Cardiac muscle cell (in vitro differentiated cells and primary cell): ENCODE results near the gene B4GALNT3. TPM values are rescaled to one million over a fixed set of nuclear protein-coding genes. Genes with fewer than 3 reads are reported as not detected.

Experiments used
- DNase-seq, 2 donors: peaks; one replicate each; pipeline versions ENCODE4 v3.0.0 to v3.0.0-alpha.2; 2010 to 2017; ENCODE audit warnings: low read depth in 1 of 2, low spot score in 1 of 2
- H3K27ac ChIP-seq: fragments of 200-600 bp; sonication (generic); 2 replicates; pipeline ENCODE4 v1.5.1; 2016
- H3K27me3 ChIP-seq: fragments of 200-600 bp; sonication (generic); 2 replicates; pipeline ENCODE4 v1.6.0; 2016; ENCODE audit warnings: control low read depth
- H3K36me3 ChIP-seq: fragments of 200-600 bp; sonication (generic); 2 replicates; pipeline ENCODE4 v1.5.1; 2016; ENCODE audit warnings: control low read depth
- H3K4me1 ChIP-seq: fragments of 200-600 bp; sonication (generic); 2 replicates; pipeline ENCODE4 v1.8.1; 2017; ENCODE audit warnings: low read depth, mild to moderate bottlenecking, mixed run types
- H3K4me3 ChIP-seq: fragments of 200-600 bp; sonication (generic); 2 replicates; pipeline ENCODE4 v1.5.1; 2016; ENCODE audit warnings: mild to moderate bottlenecking
- H3K9me3 ChIP-seq: fragments of 200-600 bp; sonication (generic); 2 replicates; pipeline ENCODE4 v1.5.1; 2017; ENCODE audit warnings: low read depth, mild to moderate bottlenecking, control low read depth
- CTCF ChIP-seq: IDR thresholded peaks from 2 replicates; pipeline ENCODE4 v1.5.1; 2012; ENCODE audit warnings: low read depth, mild to moderate bottlenecking, low read length
- polyA plus RNA-seq: library from polyadenylated mRNA; unstranded; fragments of >200 nt; fragmentation: Nextera tagmentation; extraction: Ambion mirVana; gene quantifications from 2 replicates; pipeline ENCODE4 v1.2.1, GENCODE V29; 2016
- total RNA-seq: library from RNA; depleted of rRNA; stranded (reverse); fragments of >200 nt; gene quantifications from 2 replicates; pipeline ENCODE4 v1.2.3, GENCODE V29; 2016

Gene B4GALNT3
- total and polyA plus RNA-seq, 2 experiments from 2014 or later: 23.7 to 38.6 TPM

- H3K27ac ChIP-seq: no peak overlapping the region
- no peaks in the 10 kb centered on the region for H3K9me3 ChIP-seq
- DNase-seq: no peak
- no peaks in the 10 kb centered on the region for H3K36me3 ChIP-seq
- no peaks in the 10 kb centered on the region for H3K27me3 ChIP-seq
- no peak for TF ChIP-seq CTCF
- no peak overlapping the region for H3K4me3 ChIP-seq
- peaks cover 26% of the 10 kb centered on the region for H3K4me1 ChIP-seq
These were observed 121.6 kb downstream of the B4GALNT3 start for GRCh38 chr12:581321-581720.

- TF ChIP-seq CTCF: no peak
- Histone ChIP-seq H3K27ac (no peak overlapping the region), H3K36me3 (no peaks in the 10 kb centered on the region), H3K27me3 (no peaks in the 10 kb centered on the region), H3K4me3 (no peak overlapping the region), H3K4me1 (peaks cover 26% of the 10 kb centered on the region), H3K9me3 (no peaks in the 10 kb centered on the region)
- no peak for DNase-seq
These were observed 122.0 kb downstream of the B4GALNT3 start for GRCh38 chr12:581746-582145.

GRCh38 chr12:583251-583869, 123.6 kb downstream of the B4GALNT3 start:
- Histone ChIP-seq H3K27me3 (no peaks in the 10 kb centered on the region), H3K27ac (peak overlapping the region; percentile 86), H3K36me3 (no peaks in the 10 kb centered on the region), H3K9me3 (no peaks in the 10 kb centered on the region), H3K4me1 (peaks cover 24% of the 10 kb centered on the region), H3K4me3 (no peak overlapping the region)
- no peak for TF ChIP-seq CTCF
- DNase-seq: peak in 1 of 2 donors; percentile 55

- no peak overlapping the region for H3K4me3 ChIP-seq
- H3K4me1 ChIP-seq: peaks cover 10% of the 10 kb centered on the region
- no peaks in the 10 kb centered on the region for H3K9me3 ChIP-seq
- no peaks in the 10 kb centered on the region for H3K36me3 ChIP-seq
- no peak overlapping the region for H3K27ac ChIP-seq
- no peak for TF ChIP-seq CTCF
- H3K27me3 ChIP-seq: no peaks in the 10 kb centered on the region
- DNase-seq: no peak
These were observed 125.6 kb downstream of the B4GALNT3 start for GRCh38 chr12:585062-586061.

- no peak overlapping the region for H3K27ac ChIP-seq
- H3K9me3 ChIP-seq: no peaks in the 10 kb centered on the region
- no peaks in the 10 kb centered on the region for H3K36me3 ChIP-seq
- peaks cover 14% of the 10 kb centered on the region for H3K4me1 ChIP-seq
- no peak for DNase-seq
- TF ChIP-seq CTCF: no peak
- H3K4me3 ChIP-seq: no peak overlapping the region
- H3K27me3 ChIP-seq: no peaks in the 10 kb centered on the region
These were observed 126.8 kb downstream of the B4GALNT3 start for GRCh38 chr12:586318-587071.
